Common myeloid progenitor, CD34-positive (primary cell): ENCODE measurements around the gene CACUL1.
"Not testable (repeated sequence)": the region's sequence is repeated elsewhere in the genome, so short reads cannot be mapped to it uniquely, and the experiment has no call there.

Experiments used
- CTCF ChIA-PET: fragments of 350-600 bp; sonication (Branson Sonifier 250); formaldehyde crosslinking; loops from one replicate; lab custom pipeline; 2021; ENCODE audit warnings: antibody characterized with exemption; lab: Charles Lee
- POLR2A ChIA-PET: fragments of 350-600 bp; sonication (Branson Sonifier 250); formaldehyde crosslinking; loops from one replicate; lab custom pipeline; 2021; ENCODE audit warnings: antibody characterized with exemption; lab: Charles Lee
- DNase-seq, 3 donors: peaks; one replicate each; pipeline versions ENCODE4 v3.0.0 to v3.0.0-alpha.2; 2013
- H3K27ac ChIP-seq, 2 experiments: 1 replicate in 1 of 2; 2 replicates in 1 of 2; pipeline ENCODE4 v1.7.0; 2013; ENCODE audit warnings: inconsistent platforms in 2 of 2, low read length in 2 of 2, mild to moderate bottlenecking in 2 of 2, low read depth in 1 of 2, moderate library complexity in 1 of 2; ENCODE audit not compliant: severe bottlenecking in 2 of 2, insufficient read depth in 1 of 2, poor library complexity in 1 of 2
- H3K27me3 ChIP-seq, 5 experiments: replicated peaks in 2 of 5; 1 replicate in 3 of 5; 2 replicates in 2 of 5; pipeline versions ENCODE4 v1.6.1 to v1.7.0; 2013; ENCODE audit warnings: low read length in 4 of 5, mild to moderate bottlenecking in 2 of 5, moderate library complexity in 2 of 5, inconsistent platforms in 1 of 5; ENCODE audit not compliant: insufficient read depth in 5 of 5, control insufficient read depth in 4 of 5
- H3K36me3 ChIP-seq, 4 experiments: 1 replicate in 2 of 4; 2 replicates in 2 of 4; pipeline versions ENCODE4 v1.6.1 to v1.7.0; 2013; ENCODE audit warnings: low read length in 3 of 4, control low read depth in 1 of 4, mild to moderate bottlenecking in 1 of 4; ENCODE audit not compliant: control insufficient read depth in 4 of 4, insufficient read depth in 4 of 4
- H3K4me1 ChIP-seq, 4 experiments: 1 replicate in 3 of 4; 2 replicates in 1 of 4; pipeline versions ENCODE4 v1.6.1 to v1.7.1; 2013; ENCODE audit warnings: low read length in 3 of 4, mild to moderate bottlenecking in 3 of 4, control low read depth in 1 of 4, inconsistent platforms in 1 of 4, moderate library complexity in 1 of 4; ENCODE audit not compliant: control insufficient read depth in 4 of 4, insufficient read depth in 4 of 4; ENCODE audit errors: control extremely low read depth in 1 of 4
- H3K4me3 ChIP-seq, 7 experiments: 1 replicate in 4 of 7; 2 replicates in 3 of 7; pipeline versions ENCODE4 v1.5.1 to v1.7.0; 2013; ENCODE audit warnings: mild to moderate bottlenecking in 7 of 7, low read length in 6 of 7, moderate library complexity in 6 of 7, inconsistent platforms in 2 of 7, low read depth in 2 of 7, control low read depth in 1 of 7; ENCODE audit not compliant: insufficient read depth in 4 of 7, control insufficient read depth in 1 of 7; ENCODE audit errors: extremely low read depth in 1 of 7
- H3K9me3 ChIP-seq, 5 experiments: 1 replicate in 4 of 5; 2 replicates in 1 of 5; pipeline versions ENCODE4 v1.6.1 to v1.7.1; 2013; ENCODE audit warnings: low read length in 4 of 5, mild to moderate bottlenecking in 2 of 5, inconsistent platforms in 1 of 5, low read depth in 1 of 5, moderate library complexity in 1 of 5; ENCODE audit not compliant: control insufficient read depth in 4 of 5, insufficient read depth in 2 of 5; ENCODE audit errors: control extremely low read depth in 1 of 5
- WGBS: methylation state at CpG from one replicate; pipeline ENCODE4 v1.1.5; 2013; ENCODE audit not compliant: insufficient coverage; 5-methylcytosine and 5-hydroxymethylcytosine counted together

The CACUL1 gene

GRCh38 chr10:118658762-118659161 lies 96.0 kb downstream of the CACUL1 start:
- POLR2A ChIA-PET = no interaction called here

DNA sequence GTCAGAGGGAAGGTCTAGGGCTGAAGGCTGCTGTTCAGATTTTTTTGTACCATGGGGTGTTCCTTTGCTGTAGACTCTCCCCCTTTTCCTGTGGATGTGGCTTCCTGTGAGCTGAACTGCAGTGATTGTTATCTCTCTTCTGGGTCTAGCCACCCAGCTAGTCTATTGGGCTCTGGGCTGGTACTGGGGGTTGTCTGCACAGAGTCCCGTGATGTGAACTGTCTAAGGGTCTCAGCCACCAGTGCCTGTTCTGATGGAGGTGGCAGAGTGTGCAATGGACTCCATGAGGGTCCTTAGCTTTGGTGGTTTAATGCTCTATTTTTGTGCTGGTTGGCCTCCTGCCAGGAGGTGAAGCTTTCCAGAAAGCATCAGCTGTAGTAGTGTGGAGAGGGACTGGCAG lies 96.6 kb downstream of the CACUL1 start:
- Histone ChIP-seq H3K9me3 (peaks cover 0 to 27% (median 2%) of the 10 kb centered on the region in 5 experiments), H3K27me3 (peaks cover 0 to 20% (median 3%) of the 10 kb centered on the region in 5 experiments)
- H3K4me1 ChIP-seq, H3K4me3 ChIP-seq, POLR2A ChIA-PET, H3K36me3 ChIP-seq, DNase-seq, CTCF ChIA-PET, H3K27ac ChIP-seq: not testable (repeated sequence)
- 83% methylated on average over 1 of the region's 1 CpG for WGBS

More at GRCh38 chr10:118658762-118659161, 96.0 kb downstream of the CACUL1 start:
- H3K27ac ChIP-seq = no peak overlapping the region
- H3K4me1 ChIP-seq = no peaks in the 10 kb centered on the region
- H3K36me3 ChIP-seq = no peaks in the 10 kb centered on the region
- peaks cover 0 to 25% (median 6%) of the 10 kb centered on the region in 5 experiments for H3K27me3 ChIP-seq
- no peak for DNase-seq
- peaks cover 0 to 28% (median 2%) of the 10 kb centered on the region in 5 experiments for H3K9me3 ChIP-seq
- WGBS = 80% methylated on average over 3 of the region's 3 CpGs
- no peak overlapping the region for H3K4me3 ChIP-seq
- CTCF ChIA-PET = no interaction called here

- DNase-seq, H3K4me1 ChIP-seq, CTCF ChIA-PET, H3K36me3 ChIP-seq, H3K9me3 ChIP-seq, POLR2A ChIA-PET, H3K4me3 ChIP-seq, H3K27ac ChIP-seq: not testable (repeated sequence)
- H3K27me3 ChIP-seq = peaks cover 0 to 25% (median 8%) of the 10 kb centered on the region in 5 experiments
- WGBS = 100% methylated on average over 1 of the region's 1 CpG
Measured at GRCh38 chr10:118645294-118645693, 109.5 kb downstream of the CACUL1 start.

DNA sequence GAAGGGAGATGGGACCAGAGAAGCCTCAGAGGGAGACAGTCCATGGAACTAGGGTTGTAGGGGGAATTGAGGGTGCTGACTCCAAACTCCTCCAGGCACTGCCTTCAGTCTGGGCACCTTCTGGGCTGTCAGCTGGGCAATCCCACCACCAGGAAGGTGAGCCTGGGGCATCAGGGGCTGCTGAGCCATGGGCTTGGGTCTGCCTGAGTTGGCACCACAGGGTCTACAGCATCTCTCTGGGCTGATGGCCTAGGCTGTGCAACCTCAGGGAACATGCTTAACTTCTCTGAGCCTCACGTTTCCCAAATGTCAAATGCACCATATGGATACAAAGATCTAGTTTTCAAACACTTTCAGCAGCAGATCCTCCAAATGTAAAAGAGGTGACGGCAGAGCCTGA lies 112.5 kb downstream of the CACUL1 start:
- ChIA-PET CTCF (no interaction called here), POLR2A (no interaction called here)
- Histone ChIP-seq H3K9me3 (peaks cover 1 to 14% (median 4%) of the 10 kb centered on the region in 5 experiments), H3K36me3 (no peaks in the 10 kb centered on the region), H3K27ac (no peak overlapping the region), H3K4me3 (no peak overlapping the region), H3K4me1 (no peaks in the 10 kb centered on the region), H3K27me3 (peaks cover 0 to 35% (median 8%) of the 10 kb centered on the region in 5 experiments)
- DNase-seq = no peak
- no CpG with 5 or more reads among the region's 2 CpGs for WGBS

GRCh38 chr10:118638680-118639079 lies 116.1 kb downstream of the CACUL1 start:
- Histone ChIP-seq H3K9me3 (peaks cover 1 to 17% (median 4%) of the 10 kb centered on the region in 5 experiments), H3K4me1 (no peaks in the 10 kb centered on the region), H3K36me3 (no peaks in the 10 kb centered on the region), H3K4me3 (no peak overlapping the region), H3K27ac (no peak overlapping the region), H3K27me3 (peaks cover 0 to 59% (median 12%) of the 10 kb centered on the region in 5 experiments)
- ChIA-PET POLR2A (no interaction called here), CTCF (interaction anchor here (1.3 kb wide), 1 partner anchor 11 kb away, joined by 3 read pairs; no protein-coding TSS in a partner anchor)
- no peak for DNase-seq
- 76% methylated on average over 4 of the region's 9 CpGs for WGBS

GRCh38 chr10:118635674-118636402 lies 118.9 kb downstream of the CACUL1 start:
- no peak for DNase-seq
- Histone ChIP-seq H3K9me3 (peaks cover 0 to 9% (median 4%) of the 10 kb centered on the region in 5 experiments), H3K27ac (no peak overlapping the region), H3K27me3 (peaks cover 0 to 58% (median 8%) of the 10 kb centered on the region in 5 experiments), H3K36me3 (no peaks in the 10 kb centered on the region), H3K4me1 (no peaks in the 10 kb centered on the region), H3K4me3 (no peak overlapping the region)
- ChIA-PET CTCF (no interaction called here), POLR2A (no interaction called here)
- WGBS = 85% methylated on average over 3 of the region's 4 CpGs

- no peaks in the 10 kb centered on the region for H3K36me3 ChIP-seq
- H3K27ac ChIP-seq = no peak overlapping the region
- no peak overlapping the region for H3K4me3 ChIP-seq
- CTCF ChIA-PET = interaction anchor here (1.0 kb wide), 1 partner anchor 171 kb away, joined by 3 read pairs; no protein-coding TSS in a partner anchor
- peaks cover 0 to 54% (median 9%) of the 10 kb centered on the region in 5 experiments for H3K27me3 ChIP-seq
- peaks cover 0 to 3% (median 0%) of the 10 kb centered on the region in 5 experiments for H3K9me3 ChIP-seq
- DNase-seq = no peak
- H3K4me1 ChIP-seq = no peaks in the 10 kb centered on the region
- POLR2A ChIA-PET = interaction anchor here (0.5 to 0.8 kb wide), 2 partner anchors 225 to 628 kb away, joined by 3 to 4 read pairs; no protein-coding TSS in a partner anchor
- 79% methylated on average over 7 of the region's 7 CpGs for WGBS
Measured at GRCh38 chr10:118633786-118634185, 121.0 kb downstream of the CACUL1 start.
